T-cell (primary cell): ENCODE results near the gene HS6ST1. TPM values are rescaled to one million over a fixed set of nuclear protein-coding genes. Genes with fewer than 3 reads are reported as not detected.
A peak's percentile ranks its signal among the peaks of the same experiment; 100 is the strongest.

ENCODE experiments used
- ATAC-seq, 4 experiments: fragments of 200-7000 bp in 3 of 4; fragments of 150-1000 bp in 1 of 4; cut with Tn5 transposase; replicated peaks in 1 of 4; 1 replicate in 3 of 4; 2 replicates in 1 of 4; pipeline ENCODE4 v1.10.0; 2021; ENCODE audit warnings: moderate library complexity in 3 of 4, mild to moderate bottlenecking in 2 of 4, moderate number of reproducible peaks in 1 of 4
- CTCF ChIA-PET, 2 donors: fragments of 300-600 bp; sonication (Branson Sonifier 250); formaldehyde crosslinking; loops; one replicate each; lab custom pipeline; 2022; ENCODE audit warnings: antibody characterized with exemption in 2 of 2; lab: Charles Lee
- POLR2A ChIA-PET, 2 donors: fragments of 300-600 bp; sonication (Branson Sonifier 250); formaldehyde crosslinking; loops; one replicate each; lab custom pipeline; 2022; ENCODE audit warnings: antibody characterized with exemption in 2 of 2; lab: Charles Lee
- DNase-seq, 35 experiments: peaks; one replicate each; pipeline versions ENCODE4 v3.0.0 to v3.0.0-alpha.2; 2013 to 2023
- H3K27ac ChIP-seq: one replicate; pipeline ENCODE4 v1.5.1; 2013; ENCODE audit warnings: low read length
- H3K27me3 ChIP-seq, 2 experiments: replicated peaks in 1 of 2; 1 replicate in 1 of 2; 2 replicates in 1 of 2; pipeline versions ENCODE4 v1.6.1 to v1.7.0; 2013; ENCODE audit warnings: low read length in 1 of 2, mixed read lengths in 1 of 2; ENCODE audit not compliant: control insufficient read depth in 2 of 2, insufficient read depth in 2 of 2; ENCODE audit errors: extremely low read depth in 1 of 2
- H3K36me3 ChIP-seq, 2 donors: 1 replicate in 1 of 2; 2 replicates in 1 of 2; pipeline versions ENCODE4 v1.6.1 to v1.7.0; 2013; ENCODE audit warnings: low read length in 1 of 2; ENCODE audit not compliant: control insufficient read depth in 2 of 2, insufficient read depth in 1 of 2; ENCODE audit errors: extremely low read depth in 1 of 2
- H3K4me1 ChIP-seq, 2 experiments: 1 replicate in 1 of 2; 2 replicates in 1 of 2; pipeline versions ENCODE4 v1.6.1 to v1.7.0; 2013; ENCODE audit warnings: low read length in 2 of 2, mixed read lengths in 1 of 2; ENCODE audit not compliant: insufficient read depth in 2 of 2, control insufficient read depth in 1 of 2; ENCODE audit errors: extremely low read depth in 1 of 2
- H3K4me3 ChIP-seq, 2 donors: 1 replicate in 1 of 2; 2 replicates in 1 of 2; pipeline versions ENCODE4 v1.5.1 to v1.7.0; 2013; ENCODE audit warnings: mild to moderate bottlenecking in 2 of 2, low read length in 1 of 2, moderate library complexity in 1 of 2; ENCODE audit not compliant: control insufficient read depth in 1 of 2; ENCODE audit errors: extremely low read depth in 1 of 2
- H3K9me3 ChIP-seq: 2 replicates; pipeline ENCODE4 v1.7.0; 2013
- H3K27ac Mint-ChIP-seq, 2 donors: one replicate each; pipeline ENCODE4 v1.8.0; 2020 to 2021; ENCODE audit warnings: mild to moderate bottlenecking in 2 of 2, mixed read lengths in 2 of 2
- H3K27me3 Mint-ChIP-seq, 2 donors: one replicate each; pipeline ENCODE4 v1.8.0; 2021 to 2022; ENCODE audit warnings: mixed read lengths in 2 of 2
- H3K36me3 Mint-ChIP-seq: one replicate; pipeline ENCODE4 v1.8.0; 2021; ENCODE audit warnings: mixed read lengths
- H3K4me1 Mint-ChIP-seq, 3 donors: one replicate each; pipeline ENCODE4 v1.8.0; 2020 to 2022; ENCODE audit warnings: mixed read lengths in 3 of 3, mild to moderate bottlenecking in 1 of 3
- H3K4me3 Mint-ChIP-seq, 3 donors: one replicate each; pipeline ENCODE4 v1.8.0; 2020 to 2022; ENCODE audit warnings: mild to moderate bottlenecking in 3 of 3, mixed read lengths in 3 of 3, moderate library complexity in 3 of 3
- H3K9me3 Mint-ChIP-seq, 3 donors: one replicate each; pipeline ENCODE4 v1.8.0; 2020 to 2022; ENCODE audit warnings: mixed read lengths in 3 of 3
- WGBS: methylation state at CpG from one replicate; pipeline ENCODE4 v1.1.5; 2013; ENCODE audit warnings: missing lambda C conversion rate; ENCODE audit not compliant: insufficient coverage; 5-methylcytosine and 5-hydroxymethylcytosine counted together
- total RNA-seq, 35 experiments: library from RNA in 6 of 35; stranded (reverse) in 6 of 35; fragments of 120-200 nt in 1 of 35; gene quantifications; one replicate each; pipeline versions ENCODE4 v1.2.1 to v1.2.4 and lab custom pipeline; 2013 to 2026

The HS6ST1 gene, protein sequence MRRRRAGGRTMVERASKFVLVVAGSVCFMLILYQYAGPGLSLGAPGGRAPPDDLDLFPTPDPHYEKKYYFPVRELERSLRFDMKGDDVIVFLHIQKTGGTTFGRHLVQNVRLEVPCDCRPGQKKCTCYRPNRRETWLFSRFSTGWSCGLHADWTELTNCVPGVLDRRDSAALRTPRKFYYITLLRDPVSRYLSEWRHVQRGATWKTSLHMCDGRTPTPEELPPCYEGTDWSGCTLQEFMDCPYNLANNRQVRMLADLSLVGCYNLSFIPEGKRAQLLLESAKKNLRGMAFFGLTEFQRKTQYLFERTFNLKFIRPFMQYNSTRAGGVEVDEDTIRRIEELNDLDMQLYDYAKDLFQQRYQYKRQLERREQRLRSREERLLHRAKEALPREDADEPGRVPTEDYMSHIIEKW
- total RNA-seq: 10 to 100 TPM in 3 of 5 donors, 1 to 10 TPM in 2; 7.6 to 15.6 (median 15.4) TPM
- total RNA-seq (2013): 7.1 TPM
- total RNA-seq (lab: John Stamatoyannopoulos, UW): 7.7 to 46.0 (median 15.5) reads per million in 29 experiments

DNA sequence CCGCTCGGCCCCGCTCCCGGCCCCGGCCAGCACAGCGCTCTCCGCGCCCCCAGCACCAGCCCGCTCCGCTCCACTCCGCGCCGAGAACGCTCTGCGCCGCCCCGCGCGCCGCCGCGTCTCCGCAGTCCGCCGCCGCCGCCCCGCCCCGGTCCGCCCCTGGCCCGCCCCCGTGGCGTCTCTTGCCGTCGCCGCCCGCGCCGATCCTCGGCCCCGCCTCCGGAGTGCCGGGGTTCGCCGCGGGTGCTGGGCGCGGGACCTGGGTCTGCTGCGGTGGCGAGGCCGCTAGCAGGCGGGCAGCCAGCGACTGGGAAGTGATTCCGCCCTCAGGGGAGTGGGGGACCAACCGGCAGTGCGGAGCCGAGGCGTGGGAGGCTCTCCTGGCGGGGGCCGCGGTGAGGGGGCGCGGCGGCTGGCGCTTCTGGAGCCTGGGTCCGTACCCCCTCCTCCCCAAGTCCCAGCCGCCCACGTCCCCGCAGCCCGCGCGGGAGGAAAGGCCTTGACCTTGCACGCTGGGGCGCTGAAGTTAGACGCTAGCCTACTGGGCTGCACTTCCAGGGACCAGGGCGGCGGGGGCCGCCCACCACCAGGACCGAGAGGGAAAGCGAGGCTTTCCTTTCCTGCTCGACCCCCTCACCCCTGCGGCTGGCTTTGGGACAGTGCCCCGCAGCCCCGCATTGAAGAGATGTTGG is at the start of gene HS6ST1:
TSS of gene HS6ST1 (minus strand) at position 93 of the 689 bp plus-strand sequence. CDS start 305 bp downstream, outside the sequence.
- POLR2A ChIA-PET: no interaction called here
- under 1% methylated on average over 65 of the region's 84 CpGs for whole genome bisulfite sequencing
- peaks cover 39 to 43% (median 41%) of the 10 kb centered on the region in 3 donors for H3K4me1 Mint-ChIP-seq

DNA sequence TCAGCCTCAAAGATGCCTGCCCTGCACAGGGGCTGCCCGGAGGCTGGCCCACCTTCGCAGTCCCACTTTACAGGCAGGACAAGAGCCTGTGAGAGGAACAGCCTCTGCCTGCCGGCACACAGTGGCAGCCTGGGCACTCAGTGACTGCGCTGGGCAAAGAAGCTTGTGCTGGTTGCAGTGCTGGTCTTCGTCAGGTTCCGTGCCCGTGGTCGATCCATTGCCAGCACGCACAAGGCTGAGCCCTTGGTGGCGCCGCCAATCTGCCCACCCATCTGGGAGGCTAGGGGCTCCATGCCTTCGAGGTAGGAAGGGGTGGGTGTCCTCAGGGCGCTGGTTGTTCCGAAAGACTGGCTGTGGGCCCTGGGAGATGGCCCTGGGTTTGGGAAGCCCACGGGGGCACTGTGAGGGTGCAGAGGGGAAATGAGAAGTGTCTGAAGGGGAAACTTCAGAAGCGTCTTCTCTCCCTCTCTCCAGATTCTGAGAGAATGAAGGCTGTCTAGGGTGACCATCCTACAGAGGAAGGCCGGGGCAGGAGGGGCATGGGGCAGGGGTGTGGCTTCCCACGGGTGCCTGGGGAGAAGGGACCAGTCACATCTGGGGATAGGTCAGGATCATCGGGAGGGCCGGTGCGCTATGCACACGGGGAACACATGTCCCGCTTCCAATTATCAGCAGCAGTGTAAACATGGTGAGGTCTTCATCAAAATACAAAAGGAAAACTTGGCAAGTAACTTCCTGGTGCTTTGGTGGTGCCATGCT is 49.1 kb upstream of the HS6ST1 start:
- DNase-seq: peak in 1 of 35 experiments; percentile 10

More for the DNA sequence above, at the start of gene HS6ST1:
- DNase-seq (peak; percentile 73 to 93 (median 85)), ATAC-seq (peak; percentile 85 to 88 (median 86))
- Histone ChIP-seq H3K4me1 (peaks cover 6 to 61% of the 10 kb centered on the region in 2 experiments), H3K36me3 (no peaks in the 10 kb centered on the region), H3K4me3 (peak within 1 kb of the TSS; percentile 55 to 61), H3K9me3 (no peaks in the 10 kb centered on the region), H3K27me3 (peaks cover 0 to 40% of the 10 kb centered on the region in 2 experiments), H3K27ac (no peak within 1 kb of the TSS)
- CTCF ChIA-PET: no interaction called here
- Mint-ChIP-seq H3K27ac (no peak within 1 kb of the TSS), H3K4me3 (peak within 1 kb of the TSS; percentile 80 to 88 (median 82)), H3K36me3 (no peaks in the 10 kb centered on the region), H3K9me3 (no peaks in the 10 kb centered on the region), H3K27me3 (no peaks in the 10 kb centered on the region)

DNA sequence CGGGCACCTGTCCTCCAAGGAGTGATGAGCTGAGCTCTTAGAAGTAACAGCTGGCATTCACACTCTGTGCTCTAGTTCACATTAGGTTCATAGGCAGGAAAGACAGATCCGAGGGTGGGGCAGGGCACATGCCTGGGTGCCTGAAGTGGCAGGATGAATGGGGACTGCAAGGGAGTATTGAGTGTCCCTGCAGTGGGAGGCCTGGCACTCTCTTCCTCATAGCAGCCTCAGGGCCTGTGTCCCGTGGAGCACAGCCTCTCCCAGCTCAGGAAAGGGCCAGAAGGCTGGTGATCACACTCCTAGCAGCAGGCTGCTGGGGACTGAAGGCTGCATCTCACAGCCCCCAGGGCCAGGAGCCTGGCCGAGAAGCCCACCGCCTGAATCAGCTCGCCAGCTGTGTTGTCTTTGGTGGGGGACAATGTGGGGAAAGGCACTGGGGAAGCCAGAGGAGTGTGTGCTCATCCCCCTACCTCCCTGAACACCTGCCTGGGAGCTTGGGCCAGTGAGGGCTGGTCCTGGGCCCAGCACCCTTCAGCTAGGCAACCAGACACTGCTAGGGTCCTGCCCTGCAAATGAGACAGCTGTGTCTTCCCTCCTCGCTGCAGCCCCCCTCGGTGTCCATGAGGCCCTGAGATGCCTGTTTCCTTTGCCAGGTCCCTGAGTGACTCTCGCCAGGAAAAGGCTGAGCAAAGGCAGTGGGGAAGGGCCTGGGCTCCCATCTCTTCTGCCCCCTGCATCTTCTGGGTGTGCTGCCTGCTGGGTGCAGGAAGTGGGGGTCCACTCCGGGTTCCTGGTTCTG is 48.2 kb upstream of the HS6ST1 start:
- ChIA-PET POLR2A (no interaction called here), CTCF (no interaction called here)
- Histone ChIP-seq H3K4me3 (no peak overlapping the region), H3K9me3 (no peaks in the 10 kb centered on the region), H3K27me3 (peaks cover 0 to 61% of the 10 kb centered on the region in 2 experiments), H3K27ac (no peak overlapping the region), H3K36me3 (no peaks in the 10 kb centered on the region), H3K4me1 (peaks cover 0 to 4% of the 10 kb centered on the region in 2 experiments)
- Mint-ChIP-seq H3K9me3 (no peaks in the 10 kb centered on the region), H3K4me3 (no peak overlapping the region), H3K27me3 (no peaks in the 10 kb centered on the region), H3K4me1 (no peaks in the 10 kb centered on the region), H3K27ac (no peak overlapping the region), H3K36me3 (no peaks in the 10 kb centered on the region)
- DNase-seq (peak in 1 of 35 experiments; percentile 12), ATAC-seq (no peak)
- 66% methylated on average over 6 of the region's 10 CpGs for WGBS

More for the DNA sequence above, 49.1 kb upstream of the HS6ST1 start:
- POLR2A ChIA-PET: no interaction called here
- no peak for ATAC-seq
- Mint-ChIP-seq H3K27ac (no peak overlapping the region), H3K4me1 (peaks cover 0 to 7% (median 6%) of the 10 kb centered on the region in 3 donors), H3K4me3 (no peak overlapping the region), H3K36me3 (no peaks in the 10 kb centered on the region), H3K9me3 (no peaks in the 10 kb centered on the region), H3K27me3 (peaks cover 0 to 2% of the 10 kb centered on the region in 2 donors)
- Histone ChIP-seq H3K36me3 (no peaks in the 10 kb centered on the region), H3K4me3 (no peak overlapping the region), H3K4me1 (peaks cover 2 to 12% of the 10 kb centered on the region in 2 experiments), H3K27me3 (peaks cover 0 to 67% of the 10 kb centered on the region in 2 experiments), H3K9me3 (no peaks in the 10 kb centered on the region), H3K27ac (no peak overlapping the region)
- WGBS: 94% methylated on average over 16 of the region's 23 CpGs
- CTCF ChIA-PET: no interaction called here

DNA sequence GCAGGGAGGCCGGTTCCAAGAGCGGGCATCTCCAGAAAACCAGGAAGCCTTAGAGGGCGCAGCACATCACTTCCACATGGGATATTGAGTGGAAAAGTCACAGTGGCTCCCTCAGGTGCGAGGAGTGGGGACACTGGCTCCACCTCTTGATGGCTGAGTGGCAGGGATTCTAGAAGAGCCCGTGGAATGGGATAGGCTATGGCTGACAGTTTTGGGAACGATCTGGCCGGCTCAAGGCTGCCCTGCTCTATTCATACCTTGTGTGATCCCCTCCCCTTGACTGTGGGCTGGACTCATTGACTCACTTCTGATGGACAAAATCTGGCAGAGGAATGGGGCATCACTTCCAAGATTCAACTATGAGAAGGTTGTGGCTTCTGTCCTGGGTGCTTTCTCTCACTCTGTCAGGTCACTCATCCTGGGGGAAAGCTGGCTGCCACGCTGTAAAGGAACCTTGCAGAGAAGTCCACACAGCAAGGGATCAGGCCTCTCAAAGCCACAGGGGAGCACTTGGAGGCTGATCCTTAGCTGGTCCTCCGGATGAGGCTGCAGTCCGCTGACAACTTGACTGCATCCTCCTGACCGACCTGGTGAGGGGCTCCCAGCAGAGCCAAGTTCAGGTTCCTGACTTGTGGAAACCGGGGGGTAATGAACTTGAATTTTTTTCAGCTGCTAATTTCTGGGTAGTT is 46.7 kb upstream of the HS6ST1 start:
- no peak overlapping the region for H3K4me3 Mint-ChIP-seq
- POLR2A ChIA-PET: interaction anchor here in 1 of 2 donors (0.7 kb wide), 1 partner anchor 10 kb away, joined by 5 read pairs; no protein-coding TSS in a partner anchor
- peaks cover 0 to 4% of the 10 kb centered on the region in 2 donors for H3K27me3 Mint-ChIP-seq
- H3K27me3 ChIP-seq: peaks cover 0 to 56% of the 10 kb centered on the region in 2 experiments
- ATAC-seq (no peak), DNase-seq (no peak)
- no peaks in the 10 kb centered on the region for H3K36me3 ChIP-seq
- H3K4me1 Mint-ChIP-seq: no peaks in the 10 kb centered on the region
- H3K9me3 ChIP-seq: no peaks in the 10 kb centered on the region
- H3K27ac Mint-ChIP-seq: no peak overlapping the region
- CTCF ChIA-PET: no interaction called here
- H3K4me3 ChIP-seq: no peak overlapping the region
- H3K4me1 ChIP-seq: no peaks in the 10 kb centered on the region
- H3K27ac ChIP-seq: no peak overlapping the region
- H3K36me3 Mint-ChIP-seq: no peaks in the 10 kb centered on the region
- 82% methylated on average over 9 of the region's 12 CpGs for WGBS
- H3K9me3 Mint-ChIP-seq: no peaks in the 10 kb centered on the region

DNA sequence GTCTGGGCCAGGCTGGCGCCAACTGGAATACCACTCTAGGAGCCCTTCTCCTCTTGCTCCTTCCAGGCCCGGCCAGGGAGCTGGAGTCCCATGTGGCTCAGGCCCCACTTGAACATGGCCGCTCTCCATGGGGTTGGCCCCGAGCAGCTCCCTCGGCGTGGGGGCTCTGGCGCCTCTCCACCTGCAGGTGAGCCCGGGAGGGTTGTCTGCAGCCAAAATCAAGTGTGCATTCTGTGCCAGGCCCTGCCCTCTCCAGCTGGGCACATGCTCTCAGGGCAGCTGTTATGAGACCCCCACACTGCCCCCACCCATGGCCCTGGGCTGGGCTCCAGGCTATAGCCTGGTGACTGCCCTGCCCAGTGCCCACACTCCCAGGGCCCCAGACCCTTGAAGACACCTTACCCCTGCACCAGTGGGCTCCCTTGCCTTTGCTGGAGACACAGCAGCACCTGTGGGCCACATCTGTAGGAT is 45.8 kb upstream of the HS6ST1 start:
- H3K36me3 ChIP-seq: no peaks in the 10 kb centered on the region
- Mint-ChIP-seq H3K36me3 (no peaks in the 10 kb centered on the region), H3K4me1 (no peaks in the 10 kb centered on the region), H3K4me3 (no peak overlapping the region), H3K27ac (no peak overlapping the region), H3K27me3 (peaks cover 0 to 12% of the 10 kb centered on the region in 2 donors), H3K9me3 (no peaks in the 10 kb centered on the region)
- no peak overlapping the region for H3K4me3 ChIP-seq
- H3K27ac ChIP-seq: no peak overlapping the region
- WGBS: 93% methylated on average over 8 of the region's 8 CpGs
- H3K9me3 ChIP-seq: no peaks in the 10 kb centered on the region
- no peak for ATAC-seq
- POLR2A ChIA-PET: no interaction called here
- no peaks in the 10 kb centered on the region for H3K4me1 ChIP-seq
- CTCF ChIA-PET: no interaction called here
- no peak for DNase-seq
- H3K27me3 ChIP-seq: peaks cover 0 to 55% of the 10 kb centered on the region in 2 experiments
